Common myeloid progenitor, CD34-positive (primary cell): ENCODE results near the gene DLGAP5.

Experiments used
- CTCF ChIA-PET: fragments of 350-600 bp; sonication (Branson Sonifier 250); formaldehyde crosslinking; loops from one replicate; lab custom pipeline; 2021; ENCODE audit warnings: antibody characterized with exemption; lab: Charles Lee
- POLR2A ChIA-PET: fragments of 350-600 bp; sonication (Branson Sonifier 250); formaldehyde crosslinking; loops from one replicate; lab custom pipeline; 2021; ENCODE audit warnings: antibody characterized with exemption; lab: Charles Lee
- DNase-seq, 3 donors: peaks; one replicate each; pipeline versions ENCODE4 v3.0.0 to v3.0.0-alpha.2; 2013
- H3K27ac ChIP-seq, 2 experiments: 1 replicate in 1 of 2; 2 replicates in 1 of 2; pipeline ENCODE4 v1.7.0; 2013; ENCODE audit warnings: inconsistent platforms in 2 of 2, low read length in 2 of 2, mild to moderate bottlenecking in 2 of 2, low read depth in 1 of 2, moderate library complexity in 1 of 2; ENCODE audit not compliant: severe bottlenecking in 2 of 2, insufficient read depth in 1 of 2, poor library complexity in 1 of 2
- H3K27me3 ChIP-seq, 5 experiments: replicated peaks in 2 of 5; 1 replicate in 3 of 5; 2 replicates in 2 of 5; pipeline versions ENCODE4 v1.6.1 to v1.7.0; 2013; ENCODE audit warnings: low read length in 4 of 5, mild to moderate bottlenecking in 2 of 5, moderate library complexity in 2 of 5, inconsistent platforms in 1 of 5; ENCODE audit not compliant: insufficient read depth in 5 of 5, control insufficient read depth in 4 of 5
- H3K36me3 ChIP-seq, 4 experiments: 1 replicate in 2 of 4; 2 replicates in 2 of 4; pipeline versions ENCODE4 v1.6.1 to v1.7.0; 2013; ENCODE audit warnings: low read length in 3 of 4, control low read depth in 1 of 4, mild to moderate bottlenecking in 1 of 4; ENCODE audit not compliant: control insufficient read depth in 4 of 4, insufficient read depth in 4 of 4
- H3K4me1 ChIP-seq, 4 experiments: 1 replicate in 3 of 4; 2 replicates in 1 of 4; pipeline versions ENCODE4 v1.6.1 to v1.7.1; 2013; ENCODE audit warnings: low read length in 3 of 4, mild to moderate bottlenecking in 3 of 4, control low read depth in 1 of 4, inconsistent platforms in 1 of 4, moderate library complexity in 1 of 4; ENCODE audit not compliant: control insufficient read depth in 4 of 4, insufficient read depth in 4 of 4; ENCODE audit errors: control extremely low read depth in 1 of 4
- H3K4me3 ChIP-seq, 7 experiments: 1 replicate in 4 of 7; 2 replicates in 3 of 7; pipeline versions ENCODE4 v1.5.1 to v1.7.0; 2013; ENCODE audit warnings: mild to moderate bottlenecking in 7 of 7, low read length in 6 of 7, moderate library complexity in 6 of 7, inconsistent platforms in 2 of 7, low read depth in 2 of 7, control low read depth in 1 of 7; ENCODE audit not compliant: insufficient read depth in 4 of 7, control insufficient read depth in 1 of 7; ENCODE audit errors: extremely low read depth in 1 of 7
- H3K9me3 ChIP-seq, 5 experiments: 1 replicate in 4 of 5; 2 replicates in 1 of 5; pipeline versions ENCODE4 v1.6.1 to v1.7.1; 2013; ENCODE audit warnings: low read length in 4 of 5, mild to moderate bottlenecking in 2 of 5, inconsistent platforms in 1 of 5, low read depth in 1 of 5, moderate library complexity in 1 of 5; ENCODE audit not compliant: control insufficient read depth in 4 of 5, insufficient read depth in 2 of 5; ENCODE audit errors: control extremely low read depth in 1 of 5
- WGBS: methylation state at CpG from one replicate; pipeline ENCODE4 v1.1.5; 2013; ENCODE audit not compliant: insufficient coverage; 5-methylcytosine and 5-hydroxymethylcytosine counted together

The DLGAP5 gene

GRCh38 chr14:55126932-55127459 is 64.4 kb downstream of the DLGAP5 start:
- Histone ChIP-seq H3K36me3 (no peaks in the 10 kb centered on the region), H3K27ac (no peak overlapping the region), H3K27me3 (peaks cover 4 to 46% (median 17%) of the 10 kb centered on the region in 5 experiments), H3K9me3 (no peaks in the 10 kb centered on the region), H3K4me1 (peaks cover 0 to 23% (median 14%) of the 10 kb centered on the region in 4 experiments), H3K4me3 (no peak overlapping the region)
- 100% methylated on average over 1 of the region's 5 CpGs for WGBS
- ChIA-PET POLR2A (no interaction called here), CTCF (interaction anchor here (0.6 to 1.4 kb wide), 3 partner anchors 24 to 50 kb away, joined by 3 to 7 read pairs (median 3); no protein-coding TSS in a partner anchor)
- DNase-seq: no peak

- POLR2A ChIA-PET: no interaction called here
These were observed 65.4 kb downstream of the DLGAP5 start for GRCh38 chr14:55126034-55126433.

GRCh38 chr14:55125403-55125802 is 66.0 kb downstream of the DLGAP5 start:
- POLR2A ChIA-PET: no interaction called here
- peaks cover 0 to 23% (median 14%) of the 10 kb centered on the region in 4 experiments for H3K4me1 ChIP-seq

More at GRCh38 chr14:55126034-55126433, 65.4 kb downstream of the DLGAP5 start:
- DNase-seq: no peak
- Histone ChIP-seq H3K27ac (no peak overlapping the region), H3K27me3 (peaks cover 4 to 37% (median 17%) of the 10 kb centered on the region in 5 experiments), H3K4me1 (peaks cover 0 to 23% (median 14%) of the 10 kb centered on the region in 4 experiments), H3K9me3 (no peaks in the 10 kb centered on the region), H3K36me3 (no peaks in the 10 kb centered on the region), H3K4me3 (no peak overlapping the region)
- 89% methylated on average over 3 of the region's 3 CpGs for WGBS
- CTCF ChIA-PET: interaction anchor here (1.0 to 1.4 kb wide), 2 partner anchors 22 to 36 kb away, joined by 4 read pairs; no protein-coding TSS in a partner anchor

GRCh38 chr14:55124774-55125386 is 66.5 kb downstream of the DLGAP5 start:
- Histone ChIP-seq H3K4me1 (peaks cover 0 to 22% (median 11%) of the 10 kb centered on the region in 4 experiments), H3K27me3 (peaks cover 4 to 25% (median 13%) of the 10 kb centered on the region in 5 experiments), H3K4me3 (no peak overlapping the region), H3K36me3 (no peaks in the 10 kb centered on the region), H3K27ac (no peak overlapping the region), H3K9me3 (no peaks in the 10 kb centered on the region)
- ChIA-PET POLR2A (no interaction called here), CTCF (interaction anchor here (0.7 to 1.3 kb wide), 3 partner anchors 10 to 22 kb away, joined by 3 to 4 read pairs (median 3); no protein-coding TSS in a partner anchor)
- 95% methylated on average over 7 of the region's 8 CpGs for WGBS
- DNase-seq: peak in 1 of 3 donors; percentile 38

More at GRCh38 chr14:55125403-55125802, 66.0 kb downstream of the DLGAP5 start:
- Histone ChIP-seq H3K36me3 (no peaks in the 10 kb centered on the region), H3K9me3 (no peaks in the 10 kb centered on the region), H3K4me3 (no peak overlapping the region), H3K27me3 (peaks cover 4 to 30% (median 17%) of the 10 kb centered on the region in 5 experiments), H3K27ac (no peak overlapping the region)
- 81% methylated on average over 3 of the region's 3 CpGs for WGBS
- peak in 2 of 3 donors; percentile 58 to 68 for DNase-seq
- CTCF ChIA-PET: interaction anchor here (0.7 to 1.4 kb wide), 3 partner anchors 21 to 36 kb away, joined by 3 to 4 read pairs (median 4); no protein-coding TSS in a partner anchor

- H3K27me3 ChIP-seq: peaks cover 4 to 17% (median 11%) of the 10 kb centered on the region in 5 experiments
- no peak overlapping the region for H3K4me3 ChIP-seq
- POLR2A ChIA-PET: no interaction called here
- peaks cover 0 to 14% (median 4%) of the 10 kb centered on the region in 4 experiments for H3K4me1 ChIP-seq
- CTCF ChIA-PET: interaction anchor here (1.3 kb wide), 1 partner anchor 10 kb away, joined by 3 read pairs; no protein-coding TSS in a partner anchor
- 88% methylated on average over 8 of the region's 9 CpGs for WGBS
- H3K36me3 ChIP-seq: no peaks in the 10 kb centered on the region
- H3K27ac ChIP-seq: no peak overlapping the region
- no peaks in the 10 kb centered on the region for H3K9me3 ChIP-seq
- DNase-seq: no peak
These were observed 67.3 kb downstream of the DLGAP5 start for GRCh38 chr14:55123852-55124639.

GRCh38 chr14:55123101-55123500 is 68.3 kb downstream of the DLGAP5 start:
- Histone ChIP-seq H3K27me3 (peaks cover 2 to 10% (median 9%) of the 10 kb centered on the region in 5 experiments), H3K4me1 (peaks cover 0 to 21% (median 3%) of the 10 kb centered on the region in 4 experiments), H3K9me3 (no peaks in the 10 kb centered on the region), H3K27ac (no peak overlapping the region), H3K4me3 (no peak overlapping the region), H3K36me3 (no peaks in the 10 kb centered on the region)
- DNase-seq: no peak
- CTCF ChIA-PET: interaction anchor here (1.7 kb wide), 1 partner anchor 15 kb away, joined by 5 read pairs; no protein-coding TSS in a partner anchor
- POLR2A ChIA-PET: interaction anchor here (0.6 kb wide), 1 partner anchor 37 kb away, joined by 3 read pairs; no protein-coding TSS in a partner anchor
- 92% methylated on average over 4 of the region's 8 CpGs for WGBS
